ENCODE measurements around the gene CD207.
"Not testable (repeated sequence)": the region's sequence is repeated elsewhere in the genome, so short reads cannot be mapped to it uniquely, and the experiment has no call there.

CD207 gene

DNA sequence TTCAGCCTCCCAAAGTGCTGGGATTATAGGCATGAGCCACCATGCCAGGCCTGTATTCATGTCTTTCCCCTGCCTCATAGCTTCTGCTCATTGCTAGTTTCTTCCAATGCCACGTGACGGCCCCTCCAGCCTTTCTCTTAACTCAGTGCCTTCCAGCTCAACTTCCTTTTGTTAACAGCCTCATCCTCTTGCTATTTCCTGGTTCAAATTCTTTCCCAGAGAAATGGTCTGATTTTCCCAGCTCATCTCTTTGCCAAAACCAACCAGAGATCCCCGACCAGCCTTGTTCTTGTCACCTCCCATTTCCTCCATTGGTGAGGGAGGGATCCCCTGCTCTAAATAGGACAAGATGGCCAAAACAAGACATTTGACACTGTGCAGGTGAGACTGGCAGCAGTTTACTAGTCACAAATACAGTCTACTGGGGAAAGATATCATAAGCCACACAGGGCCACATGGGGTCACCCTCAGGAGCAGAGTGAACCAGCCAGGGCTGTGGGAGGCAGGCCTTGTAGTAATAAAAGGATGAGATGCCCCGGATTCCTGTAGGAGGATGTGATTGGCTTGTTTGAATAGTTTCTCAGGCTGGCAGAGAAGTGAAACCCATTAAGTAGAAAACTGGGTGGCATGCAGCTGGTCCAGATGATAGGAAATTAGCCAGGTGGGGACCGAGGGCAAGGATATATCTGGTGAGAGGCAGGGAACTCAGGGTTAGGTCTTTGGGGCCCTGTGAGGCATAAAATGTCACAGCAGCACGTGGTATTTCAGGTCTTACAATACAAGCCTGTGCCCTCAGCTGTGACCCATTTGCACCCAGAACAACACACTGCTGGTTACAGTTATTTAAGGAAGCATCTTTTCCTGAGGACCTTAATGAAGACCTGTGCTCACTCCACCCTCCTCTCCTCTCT is 6.4 kb downstream of the CD207 start:
- DNase-seq: no peak

DNA sequence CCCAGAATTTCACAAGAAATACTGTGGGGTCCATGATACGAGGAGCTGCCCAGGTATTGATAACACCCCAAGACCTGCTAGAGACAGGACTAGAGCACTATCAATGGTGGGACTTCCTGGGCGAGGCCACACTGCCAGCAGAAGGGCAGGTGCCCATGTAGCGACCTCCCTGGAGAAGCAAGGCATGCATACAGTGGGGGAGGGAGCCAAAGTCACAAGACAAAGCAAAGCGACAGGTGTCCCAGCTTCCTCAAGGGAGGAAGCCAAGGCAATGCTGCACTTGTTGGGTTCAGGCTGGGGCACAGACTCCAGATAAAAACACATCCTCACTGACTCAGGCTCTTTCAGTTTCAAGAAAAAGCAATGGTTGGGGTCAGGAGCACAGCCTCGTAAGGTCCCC is 7.5 kb downstream of the CD207 start:
- no peak for DNase-seq

DNA sequence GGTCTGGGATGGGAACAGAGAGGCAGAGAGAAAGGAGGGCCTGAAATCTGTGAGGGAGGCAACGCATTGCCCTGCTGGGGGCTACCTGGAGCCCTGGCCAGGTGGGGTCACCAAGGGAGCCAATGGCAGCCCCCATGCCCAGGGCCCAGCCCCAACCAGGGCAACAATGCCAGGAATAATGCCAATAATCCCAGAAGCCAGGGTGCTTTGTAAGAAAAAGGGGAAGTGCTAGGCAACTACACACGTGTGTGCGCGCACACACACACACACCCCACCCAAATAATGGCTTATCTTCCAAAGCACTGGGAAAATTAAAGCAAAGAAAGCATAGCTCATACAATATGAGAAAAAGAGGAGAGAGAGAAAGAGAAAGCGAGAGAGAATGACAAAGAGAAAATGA is 8.2 kb downstream of the CD207 start:
- no peak for DNase-seq

DNA sequence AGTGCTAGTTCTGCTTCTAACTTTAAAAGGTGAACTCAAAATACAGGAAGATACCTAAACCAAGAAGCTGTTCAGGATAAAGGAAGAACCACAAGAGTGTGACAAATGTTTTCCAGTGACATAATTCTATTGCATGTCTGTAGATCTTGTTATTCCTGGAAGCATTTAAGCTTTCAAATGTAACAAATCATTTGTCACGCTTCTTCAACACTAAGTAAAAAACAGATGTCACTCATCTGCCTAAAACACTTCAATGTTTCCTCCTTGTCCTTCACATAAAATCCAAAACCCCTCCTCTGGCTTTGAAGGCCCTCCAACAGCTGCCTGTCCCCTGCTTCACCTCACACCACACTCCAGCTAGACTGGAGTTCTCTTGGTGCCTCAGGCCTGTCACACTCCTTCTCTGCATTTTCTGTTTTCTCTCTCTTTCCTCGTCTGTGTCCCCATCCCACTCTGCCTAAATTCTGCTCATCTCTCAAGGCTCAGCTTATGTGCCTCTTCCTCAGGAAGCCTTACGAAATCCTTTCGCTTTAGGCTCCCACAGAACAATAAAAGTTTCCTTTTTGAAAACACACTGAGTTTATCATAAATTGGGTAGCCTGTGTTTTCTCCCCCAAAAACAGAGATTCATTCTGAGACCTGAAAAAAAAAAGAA is 8.8 kb downstream of the CD207 start:
- DNase-seq: no peak

DNA sequence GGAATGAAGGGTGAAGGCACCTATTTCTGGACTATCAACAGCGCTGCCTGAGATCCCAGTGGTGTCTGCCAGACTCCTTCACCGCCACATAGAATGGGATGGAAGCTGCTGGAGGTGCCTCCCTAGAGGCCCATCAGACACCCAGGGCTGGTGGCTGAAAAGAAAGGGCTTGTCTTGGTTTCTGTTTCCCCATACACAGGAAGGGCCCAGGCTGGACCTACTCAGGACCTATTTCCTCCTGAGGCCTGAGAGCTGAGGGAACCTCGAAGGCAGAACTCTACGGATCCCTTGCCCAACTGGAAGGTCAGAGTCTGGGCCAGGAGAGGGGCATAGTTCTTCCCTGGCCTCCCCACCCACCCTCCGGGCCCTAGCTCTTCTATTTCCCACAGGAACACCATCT is 12.4 kb downstream of the CD207 start:
- no peak for DNase-seq

DNA sequence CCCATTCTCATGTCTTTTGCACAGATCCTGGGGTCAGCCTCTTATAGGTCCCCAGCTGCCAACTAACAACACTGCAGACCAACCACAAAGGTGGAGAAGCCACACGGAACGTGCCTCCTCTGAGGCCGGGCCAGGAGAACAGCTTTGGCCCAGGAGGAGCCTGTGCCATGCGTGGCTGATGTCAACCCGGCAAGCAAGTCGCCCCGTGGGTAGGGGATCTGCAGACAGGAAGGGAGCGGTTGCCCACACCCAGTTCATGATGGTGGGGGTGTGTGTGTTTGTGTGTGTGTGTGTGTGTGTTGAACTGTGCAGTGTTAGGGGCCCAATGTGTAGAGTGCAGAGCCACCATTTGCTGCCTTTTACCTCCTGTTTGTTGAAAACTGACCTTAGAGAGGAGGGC is 12.8 kb downstream of the CD207 start:
- no peak for DNase-seq

DNA sequence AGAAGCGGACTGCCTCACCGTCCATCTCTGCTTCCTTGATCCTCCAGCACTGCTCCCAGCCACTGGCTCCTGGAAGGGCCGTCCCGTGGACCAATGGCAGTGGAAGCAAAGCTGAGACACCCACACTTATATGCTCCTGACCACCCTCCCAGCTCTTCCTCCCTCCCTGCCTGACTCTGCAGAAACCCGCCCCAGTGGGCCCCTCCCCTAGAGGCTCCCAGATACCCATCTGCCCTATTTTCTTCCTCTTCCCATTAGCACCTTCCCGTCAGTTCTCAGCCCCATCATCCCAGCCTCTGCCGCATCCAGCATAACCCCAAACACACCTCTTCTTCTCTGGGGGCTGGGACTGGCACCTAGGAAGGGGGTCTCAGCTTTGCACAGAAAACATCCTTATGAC is 15.1 kb downstream of the CD207 start, which contains the start of gene CLEC4F:
TSS of gene CLEC4F (minus strand) at position 101 of the 400 bp plus-strand sequence. CDS start at position 25, 76 bp downstream.
- no peak for DNase-seq

DNA sequence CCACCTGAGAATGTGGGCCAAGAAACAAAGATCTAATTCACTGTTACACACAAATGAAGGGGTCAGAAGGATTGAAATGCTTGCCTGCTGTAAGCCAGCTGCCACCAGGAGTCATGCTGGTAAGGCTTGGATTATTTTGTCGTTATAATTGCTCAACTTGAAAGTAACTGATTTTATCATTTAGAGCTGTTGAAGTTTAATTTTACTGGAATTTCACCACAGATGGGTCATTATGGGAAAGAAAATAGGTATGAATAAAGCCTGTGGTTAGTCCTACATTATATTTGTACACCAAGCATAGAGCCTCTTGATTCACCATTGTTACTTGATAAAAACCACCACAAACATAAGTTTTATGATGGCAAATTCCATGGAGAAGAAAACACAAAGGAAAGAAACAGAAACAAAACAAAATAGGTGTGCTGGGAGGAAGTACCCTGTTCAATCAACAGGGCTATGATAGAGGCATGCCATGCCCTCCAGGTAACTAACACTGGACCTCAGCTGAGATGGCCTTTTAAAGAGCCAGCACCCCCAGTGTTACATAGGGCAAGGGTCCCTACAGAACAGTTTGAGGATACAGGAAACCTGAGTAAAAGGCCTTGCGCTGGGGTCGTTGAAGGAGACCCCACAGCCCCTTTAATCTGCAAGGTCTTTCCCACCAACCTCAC is 18.2 kb downstream of the CD207 start:
- DNase-seq: no peak

DNA sequence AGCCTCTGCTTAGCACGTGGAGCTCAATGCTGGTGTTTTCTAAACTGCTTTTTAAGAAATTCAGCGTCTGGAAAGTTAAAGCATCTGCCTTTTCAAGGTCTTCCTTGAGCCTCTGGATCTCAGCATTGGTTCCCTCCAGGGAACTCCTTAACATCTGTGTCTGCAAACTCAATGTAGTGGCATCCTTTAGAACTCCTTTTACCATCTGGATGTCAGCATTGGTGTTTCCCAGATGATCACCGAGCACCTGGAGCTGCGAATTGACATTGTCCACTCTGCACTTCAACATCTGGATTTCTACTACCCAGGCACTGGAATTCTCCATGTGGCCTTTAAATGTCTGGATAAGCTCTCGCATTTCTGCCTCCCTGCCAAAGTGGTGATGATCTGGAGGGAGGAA is 18.9 kb downstream of the CD207 start:
- DNase-seq: no peak

DNA sequence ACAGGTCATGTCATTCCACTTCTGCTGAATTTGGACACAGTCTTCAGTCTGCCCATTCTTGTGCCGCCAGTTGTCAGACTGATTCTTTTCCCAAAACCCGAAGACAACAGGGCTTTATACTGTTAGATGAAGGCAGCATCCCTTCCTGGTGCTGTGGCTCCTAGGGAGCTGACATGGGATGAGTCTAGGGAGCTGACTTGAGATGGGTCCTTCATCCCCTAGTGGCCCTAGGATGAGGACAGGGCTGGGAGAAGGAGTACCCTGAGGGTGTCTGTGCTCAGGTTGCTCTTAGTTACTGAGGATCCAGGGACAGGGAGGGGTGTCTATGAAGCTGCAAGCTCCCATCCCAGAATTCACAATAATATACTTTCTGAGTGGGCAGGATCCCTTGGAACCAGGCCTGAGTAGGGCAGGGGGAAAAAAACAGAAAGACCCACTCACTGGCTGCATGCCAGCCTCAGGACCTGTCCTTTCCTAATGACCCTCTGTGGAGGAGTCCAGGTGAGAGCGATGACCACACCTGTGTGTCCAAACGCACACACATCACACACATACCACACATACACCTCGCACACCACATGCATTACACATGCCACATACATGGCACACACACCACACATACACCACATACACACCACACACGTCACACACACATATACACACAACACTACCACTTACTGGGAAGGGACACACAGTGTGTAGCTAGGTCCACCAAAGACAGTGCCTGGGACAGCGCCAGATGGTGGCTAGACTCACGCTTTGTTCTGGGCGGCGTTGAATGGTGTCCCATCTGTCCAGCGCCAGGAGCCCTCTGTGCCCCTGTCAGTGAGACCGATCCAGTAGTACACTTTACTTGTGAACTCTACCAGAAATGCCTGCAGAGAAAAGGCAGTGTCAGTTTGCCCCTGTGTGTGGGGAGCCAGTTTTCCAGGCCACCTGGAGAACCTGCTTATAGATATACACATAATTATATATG is 26.3 kb downstream of the CD207 start:
- no peak for DNase-seq

DNA sequence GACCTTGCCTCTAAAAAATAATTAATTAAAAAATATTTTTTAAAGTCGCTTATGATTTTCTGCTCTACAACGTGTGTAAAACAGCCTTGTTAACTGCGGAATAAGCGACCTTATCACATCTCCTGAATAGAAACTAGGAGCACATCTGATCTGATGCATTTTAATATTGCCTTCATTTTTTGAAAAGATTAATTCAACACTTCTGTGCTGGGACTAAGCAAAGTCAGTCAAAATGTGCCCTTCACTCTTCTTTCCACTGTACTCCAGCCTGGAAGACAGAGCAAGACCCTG is 27.8 kb downstream of the CD207 start:
- no peak for DNase-seq

DNA sequence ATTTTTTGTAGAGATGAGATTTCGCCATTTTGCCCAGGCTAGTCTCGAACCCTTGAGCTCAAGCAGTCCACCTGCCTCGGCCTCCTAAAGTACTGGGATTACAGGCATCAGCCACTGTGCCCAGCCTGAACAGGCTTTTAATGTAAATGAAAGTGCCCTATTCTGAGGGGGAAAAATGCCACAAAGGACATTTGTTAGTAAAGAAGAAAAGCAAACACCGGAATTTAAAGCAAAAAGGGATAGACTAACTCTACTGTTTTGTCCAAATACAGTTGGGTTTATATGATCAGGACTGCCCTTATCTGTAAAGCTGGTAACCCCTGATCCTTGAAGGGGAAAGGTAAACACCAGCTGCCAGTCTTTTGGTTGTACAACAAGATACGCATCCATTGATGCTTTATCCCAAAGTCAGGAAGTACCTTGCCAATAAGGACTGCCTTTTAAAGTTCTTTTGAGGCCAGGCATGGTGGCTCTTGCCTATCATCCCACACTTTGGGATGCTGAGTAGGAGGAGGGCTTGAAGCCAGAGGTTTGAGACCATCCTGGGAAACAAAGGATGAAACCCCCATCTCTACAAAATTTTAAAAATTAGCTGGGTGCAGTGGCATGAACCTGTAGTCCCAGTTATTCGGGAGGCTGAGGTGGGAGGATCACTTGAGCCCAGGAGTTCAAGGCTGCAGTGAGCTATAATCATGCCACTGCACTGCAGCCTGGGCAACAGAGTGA is 28.4 kb downstream of the CD207 start:
- DNase-seq: no peak

DNA sequence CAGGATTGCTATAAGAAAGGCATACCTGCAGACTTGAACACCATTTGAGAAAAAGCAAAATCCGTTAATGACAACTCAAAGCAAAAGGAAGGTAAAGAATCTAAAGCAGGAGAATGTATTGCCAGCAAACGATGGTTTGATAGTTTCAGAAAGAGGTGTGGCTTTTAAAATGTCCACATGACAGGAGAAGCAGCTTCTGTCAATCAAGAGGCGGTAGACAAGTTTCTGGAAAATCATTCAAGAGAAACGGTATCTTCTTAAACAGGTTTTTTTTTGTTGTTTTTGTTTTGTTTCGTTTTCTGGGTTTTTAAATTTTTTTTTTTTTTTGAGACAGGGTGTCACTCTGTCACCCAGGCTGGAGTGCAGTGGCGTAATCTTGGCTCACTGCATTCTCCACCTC is 29.0 kb downstream of the CD207 start:
- DNase-seq: no peak

DNA sequence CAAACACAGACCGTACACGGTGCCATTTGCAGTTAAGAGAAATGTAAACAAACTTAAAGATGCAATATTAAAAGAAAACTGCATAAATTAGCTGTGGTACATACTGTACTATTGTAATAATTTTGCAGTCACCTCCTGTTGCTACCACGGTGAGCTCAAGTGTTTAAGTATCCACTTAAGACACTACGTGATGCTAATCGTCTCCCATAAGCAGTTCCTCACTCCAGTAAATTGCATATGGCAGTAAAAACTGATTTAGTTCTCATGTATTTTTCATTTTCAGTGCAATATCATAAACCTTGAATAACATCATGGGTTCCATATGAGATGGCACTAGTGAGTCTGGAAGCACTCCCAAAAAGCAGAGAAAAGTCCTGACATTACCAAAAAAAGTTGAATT is 29.6 kb downstream of the CD207 start:
- DNase-seq: no peak

DNA sequence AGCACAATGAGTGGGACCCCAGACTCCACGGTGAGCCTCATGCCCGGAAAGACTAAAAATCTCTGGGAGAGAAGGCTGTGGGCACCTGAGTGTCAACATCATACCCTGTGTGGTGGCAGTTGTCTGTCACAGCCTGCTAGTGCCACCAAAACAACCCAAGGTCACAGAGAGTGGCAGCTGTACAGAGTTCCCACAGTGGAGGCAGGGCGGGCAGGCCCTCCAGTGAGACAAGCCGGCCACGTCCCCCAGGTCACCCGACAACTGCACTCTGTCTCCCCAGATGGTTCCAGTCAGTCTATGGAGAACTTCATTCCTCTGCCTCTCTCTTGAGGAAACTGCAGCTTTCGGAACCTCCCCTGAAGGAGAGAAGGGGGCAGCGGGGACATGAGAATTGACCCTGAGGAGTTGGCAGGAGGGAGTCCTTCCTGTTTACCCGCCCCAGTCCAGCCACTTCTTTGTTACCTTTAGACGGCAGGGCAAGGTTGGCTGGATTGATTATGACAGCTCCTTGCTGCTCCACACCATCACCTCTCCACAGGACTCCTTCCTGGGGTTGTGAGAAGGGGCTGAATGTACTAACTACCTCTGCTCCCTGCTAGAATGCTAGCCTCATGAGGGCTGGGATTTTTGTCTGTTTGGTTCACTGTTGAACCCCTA is 33.9 kb downstream of the CD207 start:
- no peak for DNase-seq

DNA sequence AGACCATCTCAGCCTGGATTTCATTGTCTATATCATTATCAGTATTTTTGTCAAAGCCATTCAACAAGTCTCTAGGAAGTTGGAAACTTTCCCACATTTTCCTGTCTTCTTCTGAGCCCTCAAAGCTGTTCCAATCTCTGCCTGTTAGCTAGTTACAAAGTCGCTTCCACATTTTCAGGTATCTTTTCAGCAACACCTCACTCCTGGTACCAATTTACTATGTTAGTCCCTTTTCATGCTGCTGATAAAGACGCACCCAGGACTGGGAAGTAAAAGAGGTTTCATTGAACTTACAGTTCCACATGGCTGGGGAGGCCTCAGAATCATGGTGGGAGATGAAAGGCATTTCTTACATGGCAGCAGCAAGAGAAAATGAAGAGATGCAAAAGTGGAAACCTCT is 35.9 kb downstream of the CD207 start:
- DNase-seq: no peak

DNA sequence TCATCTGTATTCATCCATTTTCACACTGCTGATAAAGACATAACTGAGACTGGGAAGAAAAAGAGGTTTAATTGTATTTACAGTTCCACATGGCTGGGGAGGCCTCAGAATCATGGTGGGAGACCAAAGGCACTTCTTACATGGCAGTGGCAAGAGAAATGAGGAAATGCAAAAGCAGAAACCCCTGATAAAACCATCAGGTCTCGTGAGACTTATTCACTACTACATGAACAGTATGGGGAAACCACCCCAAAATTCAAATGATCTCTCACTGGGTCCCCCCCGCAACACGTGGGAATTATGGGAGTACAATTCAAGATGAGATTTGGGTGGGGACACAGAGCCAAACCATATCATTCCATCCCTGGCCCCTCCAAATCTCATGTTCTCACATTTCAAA is 37.6 kb downstream of the CD207 start:
- DNase-seq: not testable (repeated sequence)

DNA sequence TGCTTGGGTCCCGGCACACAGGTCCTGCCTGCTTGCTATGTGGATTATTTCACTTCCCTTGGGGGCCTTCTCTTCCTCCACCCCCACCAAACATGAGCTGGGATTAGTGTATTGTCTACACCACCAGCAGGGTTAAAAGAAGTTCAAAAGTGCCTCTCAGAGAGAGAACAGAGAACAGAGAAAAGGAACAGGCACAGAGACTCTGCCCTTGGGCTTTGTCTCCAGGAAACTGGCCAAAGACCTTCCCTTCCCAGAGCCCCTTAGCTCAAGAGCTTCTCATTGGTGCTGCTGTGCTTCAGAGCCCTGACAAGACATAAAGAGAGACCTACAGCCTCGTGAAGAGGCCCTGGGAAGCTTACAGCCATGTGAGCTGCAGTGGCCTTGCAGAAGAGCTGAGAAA is 38.1 kb downstream of the CD207 start:
- DNase-seq: no peak

DNA sequence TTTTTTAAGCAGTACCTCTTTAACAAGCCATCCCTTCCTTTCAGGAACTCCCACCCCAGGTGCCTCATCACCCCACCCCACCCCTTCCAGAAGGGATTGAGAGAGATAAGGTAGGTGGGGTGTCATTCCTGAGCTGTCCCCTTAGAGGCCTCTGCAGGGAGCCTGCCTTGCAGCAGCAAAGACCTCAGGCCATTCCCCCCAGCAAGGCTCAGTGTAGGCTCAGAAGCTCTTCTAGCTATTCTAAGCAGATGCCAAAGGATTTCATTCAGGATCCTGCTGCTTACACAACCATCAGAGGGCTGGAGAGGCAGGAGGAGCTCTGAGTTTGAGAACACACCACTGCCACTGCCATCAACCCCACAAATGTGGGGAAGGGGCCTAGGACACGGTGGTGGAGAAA is 39.4 kb downstream of the CD207 start:
- no peak for DNase-seq

DNA sequence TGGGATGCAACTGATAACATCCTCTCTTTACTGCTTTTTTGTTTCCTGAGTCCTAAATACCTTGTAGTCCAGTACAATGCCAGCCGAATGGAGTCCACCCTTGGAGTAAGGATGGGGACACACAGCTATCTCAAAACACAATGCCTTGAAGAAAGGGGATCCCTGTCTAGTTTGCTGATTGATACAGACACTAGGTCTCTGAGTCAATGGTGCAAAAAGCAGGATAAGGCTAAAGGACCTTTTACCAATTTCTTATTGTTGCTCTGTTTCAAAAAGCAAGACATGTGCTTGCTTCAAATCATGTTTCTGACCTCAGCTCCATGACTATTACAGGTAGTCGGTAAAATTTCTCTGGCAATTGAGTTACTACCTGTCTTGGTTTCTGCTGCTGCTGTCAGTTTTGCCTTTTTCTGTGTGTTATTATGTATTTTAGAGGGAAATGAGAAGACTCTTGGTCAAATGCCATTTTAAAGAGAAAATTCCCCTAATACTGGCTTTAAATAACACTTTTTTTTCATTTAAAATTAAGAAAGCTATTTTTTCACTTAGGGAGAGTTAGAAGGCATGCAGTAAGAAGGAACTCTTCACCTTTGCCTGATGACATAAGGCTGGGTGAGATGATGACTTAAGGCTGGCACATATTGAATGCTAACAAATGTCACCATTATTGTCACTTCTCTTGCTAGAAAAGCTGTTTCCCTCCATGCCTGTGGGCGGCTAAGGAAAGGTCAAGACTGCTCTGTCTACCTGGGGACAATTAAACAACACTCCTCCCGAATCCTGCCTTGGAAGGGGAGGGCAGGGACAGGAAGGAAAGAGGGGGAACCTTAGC is 40.2 kb downstream of the CD207 start:
- no peak for DNase-seq

DNA sequence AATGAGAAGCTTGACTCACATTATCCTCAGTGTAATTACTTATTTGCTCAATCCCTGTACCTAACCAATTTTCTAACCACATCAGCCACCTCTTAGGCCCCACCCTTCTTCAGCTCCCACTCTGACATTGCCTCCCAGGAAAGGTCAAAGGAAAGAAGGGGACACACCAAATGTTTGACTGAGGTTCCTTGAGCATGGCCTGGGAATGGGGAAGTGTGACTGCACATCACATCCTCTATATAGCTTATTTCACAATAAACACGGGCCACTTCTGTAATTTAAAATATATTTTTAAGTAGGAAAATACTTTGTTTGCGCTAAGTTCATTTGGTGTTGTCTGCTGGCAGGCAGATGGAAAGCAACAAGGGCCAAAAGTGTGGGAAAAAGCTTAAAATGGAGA is 42.2 kb downstream of the CD207 start:
- peak; percentile 55 for DNase-seq

Measured in SIG-M5 (cell line).